GM19395 (cell line): ENCODE data around the gene KLB.

Experiments used
- ATAC-seq: cut with Tn5 transposase; IDR thresholded peaks from one replicate; pipeline ENCODE4 v1.9.1; 2021; ENCODE audit warnings: mild to moderate bottlenecking, moderate library complexity; ENCODE audit not compliant: unreplicated experiment

The KLB gene

GRCh38 chr4:39458505-39459300 is 52.0 kb downstream of the KLB start, which contains the start of the genes LIAS and RPL9:
Gene LIAS (plus strand): TSS chr4:39459056. CDS start chr4:39459118, 62 bp downstream.
Gene RPL9 (minus strand): TSS chr4:39458922. CDS start chr4:39458439, 483 bp downstream.
- ATAC-seq: peak; percentile 87

GRCh38 chr4:39464886-39465501 is 58.3 kb downstream of the KLB start:
- no peak for ATAC-seq

GRCh38 chr4:39466747-39467146 is 60.0 kb downstream of the KLB start:
- ATAC-seq: no peak

GRCh38 chr4:39467464-39467863 is 60.7 kb downstream of the KLB start:
- ATAC-seq: no peak

GRCh38 chr4:39469429-39470077 is 62.8 kb downstream of the KLB start:
- ATAC-seq: peak; percentile 90

GRCh38 chr4:39470402-39470801 is 63.7 kb downstream of the KLB start:
- no peak for ATAC-seq

- ATAC-seq: no peak
Measured at GRCh38 chr4:39472396-39472795, 65.7 kb downstream of the KLB start.

- no peak for ATAC-seq
Measured at GRCh38 chr4:39476187-39476895, 69.6 kb downstream of the KLB start.

- no peak for ATAC-seq
Measured at GRCh38 chr4:39480251-39480650, 73.5 kb downstream of the KLB start.

- no peak for ATAC-seq
Measured at GRCh38 chr4:39480902-39481695, 74.4 kb downstream of the KLB start.

GRCh38 chr4:39484582-39485272 is 78.0 kb downstream of the KLB start:
- ATAC-seq: no peak

- ATAC-seq: no peak
Measured at GRCh38 chr4:39486221-39486804, 79.6 kb downstream of the KLB start.

- no peak for ATAC-seq
Measured at GRCh38 chr4:39490322-39490721, 83.6 kb downstream of the KLB start.

- ATAC-seq: no peak
Measured at GRCh38 chr4:39494354-39494753, 87.6 kb downstream of the KLB start.

- no peak for ATAC-seq
Measured at GRCh38 chr4:39495446-39496213, 88.9 kb downstream of the KLB start.

GRCh38 chr4:39497909-39498726 is 91.4 kb downstream of the KLB start:
- no peak for ATAC-seq

GRCh38 chr4:39498727-39499020 is 91.9 kb downstream of the KLB start:
- no peak for ATAC-seq
